Lower leg skin (tissue), 4 donors: ENCODE data around the gene PNO1. TPM values are rescaled to one million over a fixed set of nuclear protein-coding genes. Genes with fewer than 3 reads are reported as not detected.

Experiments used
- DNase-seq, 2 donors: peaks; one replicate each; pipeline ENCODE4 v3.0.0-alpha.2; 2019; ENCODE audit warnings: low spot score in 2 of 2
- H3K4me3 ChIP-seq: fragments of 200-600 bp; sonication (generic); 2 replicates; pipeline ENCODE4 v1.5.1; 2017; ENCODE audit warnings: mild to moderate bottlenecking, low read depth; ENCODE audit not compliant: poor library complexity, severe bottlenecking
- POLR2A ChIP-seq, 2 donors: fragments of 450-650 bp; IDR thresholded peaks; one replicate each; pipeline ENCODE4 v1.6.1; 2016 to 2017; ENCODE audit warnings: antibody characterized with exemption in 2 of 2, mild to moderate bottlenecking in 1 of 2, moderate library complexity in 1 of 2
- WGBS, 2 donors: methylation state at CpG; one replicate each; pipeline ENCODE4 v1.1.5; 2018; 5-methylcytosine and 5-hydroxymethylcytosine counted together
- intact Hi-C: fragments of 100-400 bp; cut with DNase I; formaldehyde crosslinking; loops from one replicate; pipeline ENCODE4 v1.15.0; 2023; ENCODE audit warnings: low total_unique reads
- total RNA-seq, 4 donors: library from RNA; depleted of rRNA; stranded (reverse); fragments of >200 nt; gene quantifications; one replicate each; pipeline ENCODE4 v1.1.0, GENCODE V29; 2016
- TF ChIP-seq, protein P1 (sequence below), 3 donors: fragments of 450-650 bp; IDR thresholded peaks; one replicate each; pipeline ENCODE4 v1.5.1; 2016; ENCODE audit warnings: antibody characterized with exemption in 3 of 3, mild to moderate bottlenecking in 3 of 3, moderate library complexity in 2 of 3

The PNO1 gene
- total RNA-seq, 4 donors from 2014 or later, result 7.8 to 18.5 (median 13.8) TPM

DNA sequence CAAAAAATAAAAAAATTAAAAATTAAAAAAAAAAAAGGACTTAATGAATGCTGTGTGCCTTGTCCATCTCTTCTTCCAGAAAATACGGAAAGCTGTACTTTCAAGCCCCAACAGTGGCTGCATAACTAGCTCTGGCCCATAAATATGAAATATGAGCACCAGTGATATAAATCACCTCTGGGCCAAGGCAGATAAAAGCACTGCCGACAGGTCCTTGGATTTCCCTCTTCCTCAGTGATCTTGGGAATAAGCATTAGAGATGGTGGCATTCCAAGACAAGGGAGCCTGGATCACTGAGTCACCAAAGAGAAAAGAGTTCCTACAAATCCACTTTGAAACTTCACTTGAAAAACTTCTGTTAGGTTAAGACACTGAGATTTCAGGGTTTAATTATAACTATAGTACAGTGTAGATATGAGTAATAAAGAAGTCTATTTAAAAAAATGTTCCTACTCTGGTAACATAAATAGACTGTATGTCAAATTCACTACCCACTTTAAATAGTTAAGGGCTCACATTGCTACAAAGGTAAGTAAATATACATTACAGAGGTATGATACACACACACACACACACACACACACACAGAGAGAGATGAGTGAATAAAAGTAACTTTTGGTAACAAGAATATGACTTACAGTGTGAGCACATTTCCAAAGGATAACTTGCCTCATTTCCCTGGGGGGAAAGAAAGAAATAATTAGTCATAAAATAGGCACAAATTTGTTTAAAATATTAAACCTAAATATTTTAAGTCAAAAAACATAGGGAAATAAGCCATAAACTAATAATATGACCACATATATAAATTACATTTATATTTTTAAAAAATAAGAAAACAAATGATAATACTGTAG is 59.0 kb downstream of the PNO1 start:
- DNase-seq, result no peak
- H3K4me3 ChIP-seq, result no peak overlapping the region
- intact Hi-C loops, result no loop called here
- TF ChIP-seq, protein P1, sequence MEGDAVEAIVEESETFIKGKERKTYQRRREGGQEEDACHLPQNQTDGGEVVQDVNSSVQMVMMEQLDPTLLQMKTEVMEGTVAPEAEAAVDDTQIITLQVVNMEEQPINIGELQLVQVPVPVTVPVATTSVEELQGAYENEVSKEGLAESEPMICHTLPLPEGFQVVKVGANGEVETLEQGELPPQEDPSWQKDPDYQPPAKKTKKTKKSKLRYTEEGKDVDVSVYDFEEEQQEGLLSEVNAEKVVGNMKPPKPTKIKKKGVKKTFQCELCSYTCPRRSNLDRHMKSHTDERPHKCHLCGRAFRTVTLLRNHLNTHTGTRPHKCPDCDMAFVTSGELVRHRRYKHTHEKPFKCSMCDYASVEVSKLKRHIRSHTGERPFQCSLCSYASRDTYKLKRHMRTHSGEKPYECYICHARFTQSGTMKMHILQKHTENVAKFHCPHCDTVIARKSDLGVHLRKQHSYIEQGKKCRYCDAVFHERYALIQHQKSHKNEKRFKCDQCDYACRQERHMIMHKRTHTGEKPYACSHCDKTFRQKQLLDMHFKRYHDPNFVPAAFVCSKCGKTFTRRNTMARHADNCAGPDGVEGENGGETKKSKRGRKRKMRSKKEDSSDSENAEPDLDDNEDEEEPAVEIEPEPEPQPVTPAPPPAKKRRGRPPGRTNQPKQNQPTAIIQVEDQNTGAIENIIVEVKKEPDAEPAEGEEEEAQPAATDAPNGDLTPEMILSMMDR (IDR thresholded peaks at IDR 0.05), result no peak
- TF ChIP-seq POLR2A (IDR thresholded peaks at IDR 0.05), result no peak
- WGBS, 2 donors, result 21 to 44% methylated on average over 2 of the region's 2 CpGs

DNA sequence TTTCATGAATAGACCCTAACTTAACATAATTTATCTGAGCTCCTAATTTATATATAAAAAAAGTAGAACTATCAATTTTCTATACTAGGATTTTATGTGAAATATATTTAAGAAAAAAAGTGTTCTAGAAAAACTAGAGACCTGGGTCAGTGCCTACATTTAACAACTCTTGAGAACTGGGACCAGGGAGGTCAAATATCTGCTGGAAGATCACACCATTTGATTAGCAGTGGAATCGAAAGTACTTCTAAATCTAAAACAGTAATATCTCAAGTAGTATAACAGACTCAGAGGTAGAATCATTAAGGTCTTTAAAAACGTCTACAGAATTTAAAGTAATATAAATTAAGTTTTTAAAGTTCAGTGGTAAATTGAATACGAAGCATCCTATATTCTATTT is 60.0 kb downstream of the PNO1 start:
- WGBS, 2 donors, result 46 to 52% methylated on average over 3 of the region's 3 CpGs
- H3K4me3 ChIP-seq, result no peak overlapping the region
- no peak for TF ChIP-seq POLR2A (IDR thresholded peaks at IDR 0.05)
- TF ChIP-seq, protein P1 (IDR thresholded peaks at IDR 0.05), result no peak
- no peak for DNase-seq
- intact Hi-C loops, result no loop called here

DNA sequence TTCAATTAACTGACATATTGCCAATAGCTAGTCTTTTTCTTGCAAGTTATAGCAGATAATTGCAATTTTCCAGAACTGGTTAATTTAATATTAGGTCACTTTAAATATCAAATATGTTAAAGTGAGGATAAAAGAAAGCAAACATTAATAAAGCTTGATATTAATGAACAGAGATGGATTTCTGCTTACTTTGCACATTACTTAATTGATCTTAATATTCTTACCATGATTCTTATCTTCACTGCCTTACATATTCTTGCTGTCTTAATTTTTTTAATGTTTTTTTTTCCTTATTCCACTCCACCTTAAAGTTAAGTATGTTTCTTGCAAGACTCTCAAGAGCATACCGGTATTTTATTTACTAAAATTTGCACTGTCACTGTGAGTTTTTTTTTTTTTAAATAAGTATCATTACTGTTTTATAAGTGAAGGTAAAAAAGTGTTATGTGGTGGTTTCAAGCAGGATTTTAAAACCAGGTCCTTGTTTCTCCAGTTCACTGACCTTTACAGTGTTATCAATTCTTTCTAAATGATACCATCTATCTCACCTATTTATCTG is 60.7 kb downstream of the PNO1 start:
- TF ChIP-seq POLR2A (IDR thresholded peaks at IDR 0.05), result no peak
- TF ChIP-seq, protein P1 (IDR thresholded peaks at IDR 0.05), result no peak
- 28 to 31% methylated on average over 1 of the region's 1 CpG for WGBS, 2 donors

DNA sequence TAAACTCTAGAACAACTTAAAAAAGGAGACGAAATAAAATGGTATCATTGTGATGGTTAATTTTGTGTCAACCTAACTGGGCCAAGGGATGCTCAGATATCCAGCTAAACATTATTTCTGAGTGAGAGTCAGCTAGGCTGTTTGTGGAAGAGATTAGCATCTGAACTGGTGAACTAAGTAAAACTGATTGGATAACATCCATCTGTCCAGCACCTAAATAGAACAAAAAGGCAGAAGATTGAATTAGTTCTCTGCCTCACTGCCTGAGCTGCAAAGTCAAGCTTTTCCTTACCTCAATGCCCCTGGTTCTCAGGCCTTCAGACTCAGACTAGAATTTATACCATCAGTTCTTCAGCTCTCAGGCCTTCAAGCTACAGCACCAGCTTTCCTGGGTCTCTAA is 64.6 kb downstream of the PNO1 start:
- TF ChIP-seq, protein P1 (IDR thresholded peaks at IDR 0.05), result no peak
- TF ChIP-seq POLR2A (IDR thresholded peaks at IDR 0.05), result no peak
- intact Hi-C loops, result no loop called here
- H3K4me3 ChIP-seq, result no peak overlapping the region
- WGBS, 2 donors, result 97 to 98% methylated on average over 1 of the region's 1 CpG
- DNase-seq, result no peak

More for the DNA sequence above, 60.7 kb downstream of the PNO1 start:
- no peak overlapping the region for H3K4me3 ChIP-seq
- DNase-seq, result no peak
- intact Hi-C loops, result no loop called here

DNA sequence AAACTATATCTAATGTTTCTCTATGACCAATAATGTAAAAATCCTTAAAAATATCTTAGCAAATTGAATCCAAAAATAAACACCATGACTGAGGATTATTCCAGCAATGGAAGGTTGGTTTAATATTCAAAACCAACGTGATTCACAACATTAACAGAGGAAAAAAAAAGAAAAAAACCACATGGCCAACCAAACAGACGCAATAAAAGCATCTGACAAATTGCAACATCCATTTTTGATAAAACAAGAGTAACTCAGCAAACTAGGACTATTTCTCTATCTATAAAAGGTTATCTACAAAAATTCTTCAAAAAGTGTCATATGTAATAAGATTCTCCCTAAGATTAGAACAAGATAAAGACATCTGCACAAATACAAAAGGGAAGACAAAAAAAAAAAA is 65.7 kb downstream of the PNO1 start:
- intact Hi-C loops, result no loop called here
- WGBS, 2 donors, result 44 to 48% methylated on average over 2 of the region's 2 CpGs
- no peak for TF ChIP-seq POLR2A (IDR thresholded peaks at IDR 0.05)
- TF ChIP-seq, protein P1 (IDR thresholded peaks at IDR 0.05), result no peak
- no peak for DNase-seq
- H3K4me3 ChIP-seq, result no peak overlapping the region
